Placental epithelial cell (primary cell): ENCODE measurements around the gene ADORA2A. TPM values are rescaled to one million over a fixed set of nuclear protein-coding genes. Genes with fewer than 3 reads are reported as not detected.

ENCODE experiments used
- total RNA-seq: library from RNA; depleted of rRNA; stranded (reverse); fragments of >200 nt; gene quantifications from 2 replicates; pipeline ENCODE4 v1.2.3, GENCODE V29; 2012

ADORA2A gene
- total RNA-seq, result 0.54 and 3.1 TPM in 2 replicates

DNA sequence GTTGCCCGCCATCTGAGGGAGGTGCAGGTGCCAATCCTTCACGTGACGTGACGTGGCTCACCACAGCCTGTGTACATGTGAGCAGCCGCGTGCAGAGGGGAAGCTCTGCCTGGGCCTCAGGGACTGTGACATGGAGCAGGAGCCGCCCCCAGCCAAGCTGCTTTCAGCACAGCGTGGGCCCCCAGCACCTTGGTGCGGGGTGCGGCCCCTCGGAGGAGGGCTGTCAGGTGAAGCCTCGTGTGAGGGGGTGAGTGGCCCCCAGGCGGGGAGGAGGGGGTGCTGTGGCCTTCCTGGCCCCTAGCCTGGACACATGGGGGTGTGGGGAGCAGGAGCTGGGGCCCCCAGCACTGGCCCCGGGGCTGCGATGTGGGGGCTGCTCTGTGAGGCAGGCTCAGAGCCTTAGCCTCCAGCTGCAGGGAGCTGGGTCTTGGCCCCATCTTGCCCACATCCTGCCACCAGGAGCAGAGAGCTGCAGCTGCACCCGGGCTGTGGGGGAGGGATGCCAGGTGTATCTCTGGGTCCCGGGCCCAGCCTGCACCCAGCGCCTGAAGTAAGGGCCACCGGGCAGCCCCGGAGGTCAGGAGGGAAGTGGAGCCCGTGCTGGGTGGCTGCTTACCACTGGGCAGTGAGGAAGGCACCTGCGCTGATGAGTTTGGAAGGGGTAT lies at the start of gene ADORA2A:
TSS of gene ADORA2A (plus strand) at position 100 of the 665 bp plus-strand sequence. CDS start 5,806 bp downstream, outside the sequence.

Other genes starting within 250 kb of the ADORA2A start
- 1.2 and 2.0 TPM in 2 replicates for gene SUSD2, start 246.1 kb upstream of the ADORA2A start, total RNA-seq
- gene GGT5, start 182.5 kb upstream of the ADORA2A start, total RNA-seq, result 30.5 and 42.0 TPM in 2 replicates
- 32.6 and 33.4 TPM in 2 replicates for gene SPECC1L, start 156.8 kb upstream of the ADORA2A start, total RNA-seq
- gene UPB1, start 67.7 kb downstream of the ADORA2A start, total RNA-seq, result not detected in 2 replicates
- gene GUCD1, start 127.5 kb downstream of the ADORA2A start, total RNA-seq, result 112 and 153 TPM in 2 replicates
- gene SNRPD3, start 128.4 kb downstream of the ADORA2A start, total RNA-seq, result 84.4 and 105 TPM in 2 replicates
- 6.7 and 8.2 TPM in 2 replicates for gene LRRC75B, start 165.5 kb downstream of the ADORA2A start, total RNA-seq
- gene GGT1, start 175.6 kb downstream of the ADORA2A start, total RNA-seq, result 2.0 TPM in 2 replicates